Caco-2 (cell line): Measurements from ENCODE around the gene DIP2A. TPM values are rescaled to one million over a fixed set of nuclear protein-coding genes. Genes with fewer than 3 reads are reported as not detected.

Experiments used
- BruUV-seq: library from RNA; stranded (reverse); fragments of 400-500 nt; replicated peaks from 2 replicates; lab custom pipeline; 2021; lab: Mats Ljungman, UMichigan
- CTCF ChIA-PET: fragments of 300-600 bp; sonication (Branson Sonifier 250); formaldehyde crosslinking; loops from one replicate; lab custom pipeline; 2022; ENCODE audit warnings: antibody characterized with exemption; lab: Charles Lee
- POLR2A ChIA-PET: fragments of 300-600 bp; sonication (Branson Sonifier 250); formaldehyde crosslinking; loops from one replicate; lab custom pipeline; 2022; ENCODE audit warnings: antibody characterized with exemption; lab: Charles Lee
- DNase-seq, 2 experiments: peaks; one replicate each; pipeline versions ENCODE4 v3.0.0 to v3.0.0-alpha.2; 2020 to 2022
- H3K27me3 ChIP-seq: replicated peaks from 2 replicates; pipeline ENCODE4 v1.6.0; 2011; ENCODE audit warnings: low read length; ENCODE audit not compliant: control insufficient read depth, insufficient read depth
- H3K36me3 ChIP-seq: 2 replicates; pipeline ENCODE4 v1.5.1; 2011; ENCODE audit warnings: low read length; ENCODE audit not compliant: control insufficient read depth, insufficient read depth
- H3K4me1 ChIP-seq: fragments of 250-450 bp; sonication (Bioruptor Pico); 2 replicates; pipeline ENCODE4 v1.5.1; 2020; ENCODE audit warnings: mild to moderate bottlenecking
- H3K4me3 ChIP-seq: 2 replicates; pipeline ENCODE4 v1.5.1; 2011; ENCODE audit warnings: low read depth, mild to moderate bottlenecking, control low read depth, low read length
- H3K9me3 ChIP-seq: fragments of 250-450 bp; sonication (Bioruptor Pico); 2 replicates; pipeline ENCODE4 v1.5.1; 2020; ENCODE audit warnings: mild to moderate bottlenecking, moderate library complexity
- H3K27ac Mint-ChIP-seq: one replicate; pipeline ENCODE4 v1.8.0; 2022; ENCODE audit warnings: mixed read lengths; ENCODE audit not compliant: unreplicated experiment
- H3K27me3 Mint-ChIP-seq: one replicate; pipeline ENCODE4 v1.8.0; 2022; ENCODE audit warnings: mixed read lengths; ENCODE audit not compliant: insufficient read depth, unreplicated experiment
- H3K36me3 Mint-ChIP-seq: one replicate; pipeline ENCODE4 v1.8.0; 2022; ENCODE audit warnings: mild to moderate bottlenecking, mixed read lengths; ENCODE audit not compliant: insufficient read depth, unreplicated experiment
- H3K4me1 Mint-ChIP-seq: one replicate; pipeline ENCODE4 v1.8.0; 2022; ENCODE audit warnings: low read depth, mixed read lengths; ENCODE audit not compliant: unreplicated experiment
- H3K4me3 Mint-ChIP-seq: one replicate; pipeline ENCODE4 v1.8.0; 2022; ENCODE audit warnings: mild to moderate bottlenecking, moderate library complexity, mixed read lengths; ENCODE audit not compliant: unreplicated experiment
- H3K9me3 Mint-ChIP-seq: one replicate; pipeline ENCODE4 v1.8.0; 2022; ENCODE audit warnings: mixed read lengths; ENCODE audit not compliant: unreplicated experiment
- intact Hi-C: fragments of 100-400 bp; cut with micrococcal nuclease; formaldehyde crosslinking; loops from one replicate; pipeline ENCODE4 v1.10.0; 2022; ENCODE audit not compliant: unreplicated experiment
- total RNA-seq: library from RNA; stranded (reverse); gene quantifications from 2 replicates; pipeline ENCODE4 v1.2.3, GENCODE V29; 2022
- TF ChIP-seq, protein P1 (sequence below), 2 experiments: fragments of 200-600 bp in 1 of 2; IDR thresholded peaks; 1 replicate in 1 of 2; 2 replicates in 1 of 2; pipeline versions ENCODE4 v1.5.1 to v1.8.0; 2011 to 2022; ENCODE audit warnings: antibody characterized with exemption in 1 of 2, control low read depth in 1 of 2, inconsistent platforms in 1 of 2, low read depth in 1 of 2, low read length in 1 of 2, mild to moderate bottlenecking in 1 of 2, moderate library complexity in 1 of 2; ENCODE audit not compliant: insufficient read depth in 1 of 2, severe bottlenecking in 1 of 2, unreplicated experiment in 1 of 2

Gene DIP2A
- total RNA-seq, 1 experiment from 2014 or later = 44.6 TPM

DNA sequence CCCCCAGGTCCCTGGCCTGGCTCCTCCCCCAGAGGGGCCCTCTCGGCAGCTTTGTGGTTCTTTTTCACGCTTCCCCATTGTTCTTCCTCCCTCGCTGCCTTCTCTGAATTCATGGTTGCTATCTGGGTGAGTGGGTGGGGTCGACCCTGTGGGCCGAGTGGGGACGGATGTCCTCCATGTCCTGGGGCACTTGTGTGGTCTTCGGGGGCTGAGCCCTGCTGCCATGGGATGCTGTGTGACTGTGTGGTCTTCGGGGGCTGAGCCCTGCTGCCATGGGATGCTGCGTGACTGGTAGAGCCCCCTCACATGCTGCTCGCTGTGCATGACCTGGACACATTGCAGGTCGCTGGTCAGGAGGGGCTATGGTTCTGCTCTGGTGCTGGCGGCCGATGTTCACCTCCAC lies 21.6 kb upstream of the DIP2A start:
- intact Hi-C loops = no loop called here
- no peak overlapping the region for H3K4me3 Mint-ChIP-seq
- peaks cover 79% of the 10 kb centered on the region for H3K36me3 Mint-ChIP-seq
- TF ChIP-seq, protein P1, sequence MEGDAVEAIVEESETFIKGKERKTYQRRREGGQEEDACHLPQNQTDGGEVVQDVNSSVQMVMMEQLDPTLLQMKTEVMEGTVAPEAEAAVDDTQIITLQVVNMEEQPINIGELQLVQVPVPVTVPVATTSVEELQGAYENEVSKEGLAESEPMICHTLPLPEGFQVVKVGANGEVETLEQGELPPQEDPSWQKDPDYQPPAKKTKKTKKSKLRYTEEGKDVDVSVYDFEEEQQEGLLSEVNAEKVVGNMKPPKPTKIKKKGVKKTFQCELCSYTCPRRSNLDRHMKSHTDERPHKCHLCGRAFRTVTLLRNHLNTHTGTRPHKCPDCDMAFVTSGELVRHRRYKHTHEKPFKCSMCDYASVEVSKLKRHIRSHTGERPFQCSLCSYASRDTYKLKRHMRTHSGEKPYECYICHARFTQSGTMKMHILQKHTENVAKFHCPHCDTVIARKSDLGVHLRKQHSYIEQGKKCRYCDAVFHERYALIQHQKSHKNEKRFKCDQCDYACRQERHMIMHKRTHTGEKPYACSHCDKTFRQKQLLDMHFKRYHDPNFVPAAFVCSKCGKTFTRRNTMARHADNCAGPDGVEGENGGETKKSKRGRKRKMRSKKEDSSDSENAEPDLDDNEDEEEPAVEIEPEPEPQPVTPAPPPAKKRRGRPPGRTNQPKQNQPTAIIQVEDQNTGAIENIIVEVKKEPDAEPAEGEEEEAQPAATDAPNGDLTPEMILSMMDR (IDR thresholded peaks at IDR 0.05; ENCODE audit: insufficient read depth in 1 of 2, low read depth in 1 of 2, low read length in 1 of 2, severe bottlenecking in 1 of 2, unreplicated experiment in 1 of 2) = no peak
- H3K27me3 ChIP-seq = no peaks in the 10 kb centered on the region
- H3K27ac Mint-ChIP-seq = no peak overlapping the region
- no TSS peak for BruUV-seq
- no peaks in the 10 kb centered on the region for H3K9me3 ChIP-seq
- no peaks in the 10 kb centered on the region for H3K36me3 ChIP-seq
- H3K4me1 Mint-ChIP-seq = no peaks in the 10 kb centered on the region
- DNase-seq = no peak
- H3K9me3 Mint-ChIP-seq = no peaks in the 10 kb centered on the region
- ChIA-PET CTCF (no interaction called here), POLR2A (no interaction called here)
- no peaks in the 10 kb centered on the region for H3K4me1 ChIP-seq
- no peak overlapping the region for H3K4me3 ChIP-seq
- H3K27me3 Mint-ChIP-seq = no peaks in the 10 kb centered on the region

DNA sequence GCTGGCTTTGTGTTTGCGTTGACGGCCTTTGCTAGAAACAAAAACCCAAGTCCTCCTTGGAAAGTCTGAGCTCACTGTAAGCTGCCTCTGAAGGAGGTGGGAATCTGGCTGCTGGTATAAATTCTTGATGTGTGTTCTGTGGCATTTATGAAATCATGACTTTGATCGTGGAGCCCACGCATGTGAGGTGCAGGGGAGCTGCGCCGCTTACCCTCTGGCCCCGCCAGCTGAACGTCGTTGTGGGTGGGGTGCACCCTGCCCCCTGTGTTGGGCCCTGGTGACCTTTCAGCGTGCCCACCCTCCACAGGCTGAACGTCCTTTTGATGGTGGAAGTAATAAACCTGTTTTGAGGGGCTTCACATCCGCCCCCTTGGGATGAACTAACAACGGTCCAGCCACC lies 21.2 kb upstream of the DIP2A start:
- Mint-ChIP-seq H3K27ac (no peak overlapping the region), H3K36me3 (peaks cover 81% of the 10 kb centered on the region), H3K4me1 (no peaks in the 10 kb centered on the region), H3K4me3 (no peak overlapping the region), H3K27me3 (no peaks in the 10 kb centered on the region), H3K9me3 (no peaks in the 10 kb centered on the region)
- Histone ChIP-seq H3K9me3 (no peaks in the 10 kb centered on the region), H3K36me3 (no peaks in the 10 kb centered on the region), H3K27me3 (no peaks in the 10 kb centered on the region), H3K4me3 (no peak overlapping the region), H3K4me1 (no peaks in the 10 kb centered on the region)
- BruUV-seq = no TSS peak
- ChIA-PET POLR2A (no interaction called here), CTCF (no interaction called here)
- DNase-seq = no peak
- TF ChIP-seq, protein P1 (IDR thresholded peaks at IDR 0.05; ENCODE audit: insufficient read depth in 1 of 2, low read depth in 1 of 2, low read length in 1 of 2, severe bottlenecking in 1 of 2, unreplicated experiment in 1 of 2) = no peak
- intact Hi-C loops = no loop called here

DNA sequence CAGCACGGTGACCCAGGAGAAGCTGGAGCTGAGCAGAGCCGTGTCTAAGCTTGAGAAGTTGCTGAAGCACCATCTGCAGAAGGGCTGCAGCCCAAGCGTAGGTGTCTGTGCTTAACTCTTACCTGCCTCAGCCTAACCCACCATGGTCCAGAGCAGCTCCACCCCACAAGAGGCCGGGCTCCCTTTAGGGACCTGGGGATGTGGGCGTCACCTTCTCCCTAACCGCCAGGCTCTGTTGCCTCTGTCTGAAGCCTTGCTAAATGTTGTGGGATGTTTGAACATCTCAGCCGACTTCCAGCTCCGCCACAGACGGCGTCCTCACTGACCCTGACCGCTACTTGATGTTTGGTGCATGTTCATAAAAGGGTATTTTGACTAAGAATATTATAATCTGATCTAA lies 20.4 kb upstream of the DIP2A start:
- no peaks in the 10 kb centered on the region for H3K9me3 ChIP-seq
- BruUV-seq = no TSS peak
- H3K36me3 ChIP-seq = no peaks in the 10 kb centered on the region
- Mint-ChIP-seq H3K36me3 (peaks cover 88% of the 10 kb centered on the region), H3K9me3 (no peaks in the 10 kb centered on the region), H3K27me3 (no peaks in the 10 kb centered on the region), H3K4me1 (no peaks in the 10 kb centered on the region), H3K27ac (no peak overlapping the region), H3K4me3 (no peak overlapping the region)
- POLR2A ChIA-PET = no interaction called here
- H3K27me3 ChIP-seq = no peaks in the 10 kb centered on the region
- no peak for DNase-seq
- no peak overlapping the region for H3K4me3 ChIP-seq
- CTCF ChIA-PET = no interaction called here
- TF ChIP-seq, protein P1 (IDR thresholded peaks at IDR 0.05; ENCODE audit: insufficient read depth in 1 of 2, low read depth in 1 of 2, low read length in 1 of 2, severe bottlenecking in 1 of 2, unreplicated experiment in 1 of 2) = no peak
- no peaks in the 10 kb centered on the region for H3K4me1 ChIP-seq
- intact Hi-C loops = no loop called here
